ENCODE results near the gene SELENOW. TPM values are rescaled to one million over a fixed set of nuclear protein-coding genes. Genes with fewer than 3 reads are reported as not detected.
"Not testable (repeated sequence)": the region's sequence is repeated elsewhere in the genome, so short reads cannot be mapped to it uniquely, and the experiment has no call there.

SELENOW gene
- total and polyA plus RNA-seq, 2 donors from 2014 or later = 254 to 530 TPM

GRCh38 chr19:47776568-47776967 lies 1.9 kb upstream of the SELENOW start:
- Histone ChIP-seq H3K27me3 (ENCODE audit: control insufficient read depth, insufficient read depth, low read length) (no peaks in the 10 kb centered on the region), H3K4me3 (ENCODE audit: low read length in 3 of 3) (no peak overlapping the region), H3K27ac (ENCODE audit: low read depth in 2 of 2, low read length in 2 of 2) (peak overlapping the region in 1 of 2 donors; percentile 7), H3K36me3 (ENCODE audit: control insufficient read depth in 2 of 3, insufficient read depth in 3 of 3, low read length in 3 of 3) (peaks cover 2 to 6% (median 3%) of the 10 kb centered on the region in 3 donors), H3K9me3 (ENCODE audit: control insufficient read depth in 2 of 3, insufficient read depth in 1 of 3, low read length in 3 of 3) (no peaks in the 10 kb centered on the region), H3K4me1 (ENCODE audit: control insufficient read depth in 2 of 3, insufficient read depth in 2 of 3, low read depth in 1 of 3, low read length in 3 of 3) (peaks cover 0 to 14% (median 0%) of the 10 kb centered on the region in 3 donors), H3K9ac (ENCODE audit: low read length in 3 of 3) (no peak overlapping the region)
- intact Hi-C loops (cut with DNase I) = no loop called here
- FAIRE-seq = no peak
- TF ChIP-seq CTCF (IDR thresholded peaks at IDR 0.05; ENCODE audit: borderline replicate concordance, extremely low read depth, insufficient read depth) = no peak
- DNase-seq = peak in 1 of 5 donors; percentile 48

GRCh38 chr19:47777245-47778048 lies 1.1 kb upstream of the SELENOW start:
- H3K9ac ChIP-seq (ENCODE audit: low read length in 3 of 3) = peak overlapping the region in 2 of 3 donors; percentile 64 to 89
- H3K27me3 ChIP-seq (ENCODE audit: control insufficient read depth, insufficient read depth, low read length); H3K9me3 ChIP-seq (ENCODE audit: control insufficient read depth in 2 of 3, insufficient read depth in 1 of 3, low read length in 3 of 3); FAIRE-seq; DNase-seq; H3K27ac ChIP-seq (ENCODE audit: low read depth in 2 of 2, low read length in 2 of 2); intact Hi-C loops (cut with DNase I); H3K36me3 ChIP-seq (ENCODE audit: control insufficient read depth in 2 of 3, insufficient read depth in 3 of 3, low read length in 3 of 3): not testable (repeated sequence)
- peak overlapping the region in 2 of 3 donors; percentile 87 to 91 for H3K4me3 ChIP-seq (ENCODE audit: low read length in 3 of 3)
- H3K4me1 ChIP-seq (ENCODE audit: control insufficient read depth in 2 of 3, insufficient read depth in 2 of 3, low read depth in 1 of 3, low read length in 3 of 3) = peaks cover 0 to 20% (median 0%) of the 10 kb centered on the region in 3 donors

GRCh38 chr19:47778954-47779351 lies 450 bp downstream of the SELENOW start:
- H3K36me3 ChIP-seq (ENCODE audit: control insufficient read depth in 2 of 3, insufficient read depth in 3 of 3, low read length in 3 of 3) = peaks cover 3 to 11% (median 4%) of the 10 kb centered on the region in 3 donors
- no peak for TF ChIP-seq CTCF (IDR thresholded peaks at IDR 0.05; ENCODE audit: borderline replicate concordance, extremely low read depth, insufficient read depth)
- H3K9ac ChIP-seq (ENCODE audit: low read length in 3 of 3) = peak overlapping the region; percentile 28 to 89 (median 86)
- H3K27ac ChIP-seq (ENCODE audit: low read depth in 2 of 2, low read length in 2 of 2) = peak overlapping the region; percentile 92 to 98
- peak overlapping the region; percentile 76 to 89 (median 87) for H3K4me3 ChIP-seq (ENCODE audit: low read length in 3 of 3)
- peaks cover 0 to 20% (median 0%) of the 10 kb centered on the region in 3 donors for H3K4me1 ChIP-seq (ENCODE audit: control insufficient read depth in 2 of 3, insufficient read depth in 2 of 3, low read depth in 1 of 3, low read length in 3 of 3)
- FAIRE-seq (no peak), DNase-seq (peak in 2 of 5 donors; percentile 49 to 66)
- intact Hi-C loops (cut with DNase I) = no loop called here
- no peaks in the 10 kb centered on the region for H3K27me3 ChIP-seq (ENCODE audit: control insufficient read depth, insufficient read depth, low read length)
- no peaks in the 10 kb centered on the region for H3K9me3 ChIP-seq (ENCODE audit: control insufficient read depth in 2 of 3, insufficient read depth in 1 of 3, low read length in 3 of 3)

GRCh38 chr19:47779524-47780214 lies 1.2 kb downstream of the SELENOW start:
- H3K9ac ChIP-seq (ENCODE audit: low read length in 3 of 3) = peak overlapping the region in 2 of 3 donors; percentile 86 to 89
- H3K36me3 ChIP-seq (ENCODE audit: control insufficient read depth in 2 of 3, insufficient read depth in 3 of 3, low read length in 3 of 3) = peaks cover 3 to 11% (median 9%) of the 10 kb centered on the region in 3 donors
- peak overlapping the region; percentile 92 to 98 for H3K27ac ChIP-seq (ENCODE audit: low read depth in 2 of 2, low read length in 2 of 2)
- no peaks in the 10 kb centered on the region for H3K27me3 ChIP-seq (ENCODE audit: control insufficient read depth, insufficient read depth, low read length)
- H3K4me1 ChIP-seq (ENCODE audit: control insufficient read depth in 2 of 3, insufficient read depth in 2 of 3, low read depth in 1 of 3, low read length in 3 of 3) = peaks cover 0 to 20% (median 0%) of the 10 kb centered on the region in 3 donors
- peak overlapping the region; percentile 76 to 89 (median 87) for H3K4me3 ChIP-seq (ENCODE audit: low read length in 3 of 3)
- intact Hi-C loops (cut with DNase I) = no loop called here
- FAIRE-seq (no peak), DNase-seq (peak in 1 of 5 donors; percentile 37)
- no peak for TF ChIP-seq CTCF (IDR thresholded peaks at IDR 0.05; ENCODE audit: borderline replicate concordance, extremely low read depth, insufficient read depth)
- no peaks in the 10 kb centered on the region for H3K9me3 ChIP-seq (ENCODE audit: control insufficient read depth in 2 of 3, insufficient read depth in 1 of 3, low read length in 3 of 3)

All from kidney (tissue), 14 donors.